ENCODE results near the gene LCN15.
"Not testable (repeated sequence)": the region's sequence is repeated elsewhere in the genome, so short reads cannot be mapped to it uniquely, and the experiment has no call there.

Gene LCN15

GRCh38 chr9:136719195-136719880 lies 45.0 kb downstream of the LCN15 start:
- no peak for DNase-seq

GRCh38 chr9:136718345-136719194 lies 45.7 kb downstream of the LCN15 start:
- no peak for DNase-seq

- no peak for DNase-seq
Measured at GRCh38 chr9:136717399-136717798, 46.9 kb downstream of the LCN15 start.

- DNase-seq = no peak
Measured at GRCh38 chr9:136714893-136715274, 49.4 kb downstream of the LCN15 start.

- no peak for DNase-seq
Measured at GRCh38 chr9:136714096-136714892, 50.0 kb downstream of the LCN15 start.

GRCh38 chr9:136713550-136713949 lies 50.8 kb downstream of the LCN15 start:
- no peak for DNase-seq

- DNase-seq = no peak
Measured at GRCh38 chr9:136712690-136713544, 51.4 kb downstream of the LCN15 start.

- no peak for DNase-seq
Measured at GRCh38 chr9:136711751-136712689, 52.3 kb downstream of the LCN15 start, which contains the start of gene DIPK1B. Gene DIPK1B, plus strand, starts transcription at chr9:136712572. Its CDS starts 94 bp downstream, at chr9:136712666.

GRCh38 chr9:136711219-136711648 lies 53.1 kb downstream of the LCN15 start:
- DNase-seq = not testable (repeated sequence)

GRCh38 chr9:136710543-136710942 lies 53.8 kb downstream of the LCN15 start:
- no peak for DNase-seq
